NOMO-1 treated with dmso at 0.1 percent for 144 hours (cell line): ENCODE data around the gene INKA2.

Source experiments
- DNase-seq: peaks from one replicate; lab custom pipeline; 2025; ENCODE audit not compliant: unreplicated experiment; lab: John Stamatoyannopoulos, UW

Gene INKA2

GRCh38 chr1:111739194-111739924 lies at the start of gene INKA2:
Gene INKA2 (minus strand): TSS chr1:111739395. CDS start chr1:111739242, 153 bp downstream.
- DNase-seq, result peak; percentile 80

- no peak for DNase-seq
Measured at GRCh38 chr1:111786669-111787207, 47.5 kb upstream of the INKA2 start.

- DNase-seq, result no peak
Measured at GRCh38 chr1:111784273-111784901, 45.2 kb upstream of the INKA2 start.

GRCh38 chr1:111779546-111779945 lies 40.4 kb upstream of the INKA2 start:
- no peak for DNase-seq

DNA sequence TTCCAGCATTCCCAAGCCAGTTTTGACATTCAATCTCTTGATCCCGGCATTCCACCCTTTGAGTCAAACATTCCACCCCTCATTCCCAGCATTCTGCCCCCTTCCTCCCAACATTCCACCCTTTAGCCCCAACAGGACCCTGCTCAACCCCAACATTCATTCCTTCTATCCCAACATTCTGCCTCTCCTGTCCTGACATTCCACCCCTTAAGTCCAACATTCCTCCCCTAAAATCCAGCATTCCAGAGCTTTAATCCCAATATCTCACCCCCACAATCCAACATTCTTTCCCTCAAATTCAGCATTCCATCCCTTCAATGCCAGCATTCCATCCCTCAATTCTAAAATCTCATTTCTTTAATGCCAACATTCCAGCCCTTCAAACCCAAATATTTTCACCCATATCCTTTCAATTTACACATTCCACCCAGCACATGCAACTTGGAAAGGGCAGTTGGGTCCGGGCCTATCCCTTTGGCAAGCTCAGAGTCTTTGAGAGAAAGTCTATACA lies 39.4 kb upstream of the INKA2 start:
- no peak for DNase-seq

DNA sequence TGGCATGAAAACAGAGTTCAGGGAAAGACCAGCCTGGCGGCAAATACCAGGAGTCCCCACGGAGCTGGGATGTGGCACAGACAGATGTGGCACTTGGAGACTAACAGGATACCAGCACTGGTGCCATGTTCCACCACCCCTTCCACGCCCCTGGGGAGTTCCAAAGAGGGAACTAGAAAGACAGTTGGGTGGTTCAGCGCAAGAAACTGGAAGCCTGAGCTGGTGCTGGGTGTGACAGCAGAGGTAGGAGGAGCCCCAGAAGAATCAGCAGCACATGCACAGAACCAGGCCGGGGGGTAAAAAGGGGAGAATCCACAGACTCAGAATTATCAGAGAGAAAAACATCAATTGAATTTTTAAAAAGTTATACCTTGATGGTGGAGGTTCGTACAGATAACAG lies 38.9 kb upstream of the INKA2 start:
- DNase-seq, result no peak

- DNase-seq, result no peak
Measured at GRCh38 chr1:111777301-111777700, 38.1 kb upstream of the INKA2 start.

DNA sequence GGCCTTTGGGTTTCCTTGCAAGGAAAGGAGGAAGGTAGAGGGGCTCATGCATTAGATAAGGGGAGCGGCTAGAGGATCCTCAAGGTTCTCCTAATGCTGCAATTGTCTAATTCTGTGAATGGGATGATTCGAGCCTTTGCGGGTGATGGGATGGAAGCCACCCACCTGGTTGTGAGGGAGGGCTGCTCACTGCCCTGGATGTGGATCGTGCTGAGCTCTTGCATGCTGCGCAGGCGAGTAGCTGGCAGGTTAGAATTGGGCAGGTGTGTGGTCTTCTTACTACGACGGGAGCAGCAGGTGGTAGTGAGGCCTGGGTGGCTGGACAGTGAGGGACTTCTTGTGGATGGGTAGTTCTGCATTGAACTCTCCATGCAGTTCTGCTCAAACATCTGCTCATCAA lies 37.7 kb upstream of the INKA2 start:
- DNase-seq, result no peak

DNA sequence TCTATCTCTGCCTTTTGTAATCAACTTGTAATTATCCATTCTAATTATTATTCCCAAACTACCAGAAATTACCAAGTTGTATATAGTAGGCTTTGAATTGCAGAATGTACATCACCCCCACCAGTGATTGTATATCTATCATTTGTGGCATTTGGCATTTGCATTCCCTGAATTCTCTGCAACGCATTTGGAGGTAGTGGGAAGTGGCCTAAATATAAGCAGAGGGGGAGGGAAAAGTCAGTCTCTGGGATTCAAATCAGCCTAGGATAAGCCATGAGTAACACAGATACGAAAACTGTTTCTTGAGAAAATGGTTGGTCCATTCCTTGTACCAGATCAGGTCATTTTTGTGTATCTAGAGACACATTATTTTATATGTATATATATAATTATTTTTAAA lies 37.2 kb upstream of the INKA2 start:
- DNase-seq, result no peak

DNA sequence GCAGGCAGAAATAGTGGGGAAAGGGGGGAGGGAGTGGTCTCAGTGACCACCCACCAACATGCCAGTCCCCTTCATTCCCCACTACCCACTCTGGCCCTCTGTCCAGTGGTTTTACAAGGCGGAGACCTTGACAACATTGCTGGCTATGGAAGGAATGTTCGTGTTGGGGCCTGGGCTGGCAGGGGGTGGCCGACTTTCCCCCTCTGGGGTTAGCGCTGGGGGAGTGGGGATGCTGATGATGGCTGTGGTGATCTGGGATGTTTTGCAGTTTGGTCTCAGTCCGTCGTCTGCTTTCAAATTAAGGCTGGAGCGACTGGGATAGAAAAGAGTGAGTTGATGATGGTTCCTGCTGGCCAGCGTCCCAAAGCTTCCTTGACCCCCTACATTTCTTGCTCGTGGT lies 36.8 kb upstream of the INKA2 start:
- no peak for DNase-seq

DNA sequence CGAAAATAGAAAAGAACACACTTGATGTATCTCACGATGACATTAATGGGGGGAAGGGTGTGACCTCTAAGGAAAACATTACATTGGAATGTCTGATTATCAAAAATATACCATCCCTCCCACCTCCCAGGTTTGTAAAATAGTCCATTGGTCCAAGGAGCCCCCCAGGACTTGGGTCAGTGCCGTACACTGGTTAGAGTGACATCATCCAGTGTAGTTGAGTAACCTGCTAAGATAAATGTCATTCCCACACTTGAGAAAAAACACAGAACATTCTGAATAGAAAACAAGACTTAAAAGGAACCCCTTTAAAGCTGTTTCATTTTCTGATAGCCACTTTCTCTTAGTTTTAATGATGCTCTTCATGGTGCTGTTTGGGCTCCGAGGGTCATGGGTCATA lies 31.7 kb upstream of the INKA2 start:
- no peak for DNase-seq

DNA sequence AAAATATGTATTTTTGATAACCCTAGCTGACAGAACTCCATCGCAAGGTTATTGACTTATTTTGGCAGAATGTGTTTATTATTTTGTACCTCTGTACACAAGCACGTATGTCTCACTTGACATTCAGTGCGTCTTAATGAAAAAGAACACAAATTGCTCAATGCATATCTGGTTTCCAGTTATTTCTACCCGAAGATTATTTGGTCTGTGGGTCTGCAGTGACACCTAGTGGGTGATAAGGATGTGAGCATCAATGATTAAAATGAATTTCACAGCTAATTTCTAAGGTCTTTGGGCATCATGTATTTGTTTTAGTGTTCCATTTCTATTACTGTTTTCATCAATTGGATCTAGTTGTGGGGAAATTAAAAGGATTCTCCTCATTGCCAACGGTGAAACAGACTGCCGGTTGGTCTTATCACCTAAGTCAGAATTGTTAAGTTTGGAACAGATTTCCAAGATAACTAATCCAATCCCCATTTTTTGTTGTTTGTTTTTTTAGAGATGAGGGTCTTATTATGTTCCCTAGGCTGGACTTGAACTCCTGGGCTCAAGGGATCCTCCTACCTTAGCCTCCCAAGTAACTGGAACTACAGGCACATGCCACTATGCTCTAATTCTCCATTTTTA lies 30.4 kb upstream of the INKA2 start:
- DNase-seq, result peak; percentile 25

- DNase-seq, result no peak
Measured at GRCh38 chr1:111768625-111769024, 29.4 kb upstream of the INKA2 start.

DNA sequence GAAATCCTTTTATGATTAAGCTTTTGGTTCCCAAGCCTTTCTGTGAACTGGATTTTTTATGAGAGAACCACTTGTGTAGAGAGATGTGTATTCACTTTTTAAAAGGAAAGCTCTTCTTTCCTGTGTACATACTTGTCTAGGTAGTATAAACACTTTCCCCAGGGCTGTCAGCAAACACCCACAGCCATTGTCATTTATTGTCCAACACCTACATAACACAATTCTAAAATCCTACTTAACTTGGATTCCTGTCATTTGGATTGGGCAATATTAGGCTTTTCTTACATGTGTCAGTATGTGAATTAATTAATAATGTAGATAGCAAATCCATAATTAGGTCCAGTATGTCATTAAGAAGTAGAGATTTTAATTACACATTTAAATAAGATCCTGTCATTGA lies 28.8 kb upstream of the INKA2 start:
- DNase-seq, result no peak

DNA sequence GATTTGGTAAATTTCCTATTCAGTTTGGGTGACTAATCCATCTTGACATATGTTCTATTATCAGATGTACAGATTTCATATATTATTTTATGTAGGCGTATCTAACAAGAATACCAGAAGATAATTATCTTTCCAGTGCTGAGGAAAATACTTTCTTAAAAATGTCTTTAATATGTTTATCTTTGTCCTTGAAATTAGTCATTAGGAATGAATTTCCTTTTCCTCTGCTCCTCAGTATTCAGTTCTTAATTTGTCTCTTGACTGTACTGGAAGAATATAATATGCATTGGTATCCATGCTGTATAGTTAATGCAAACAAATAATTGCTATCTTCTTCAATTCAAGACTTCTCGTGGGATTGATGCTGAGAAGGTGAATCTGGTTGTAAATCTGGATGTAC lies 23.1 kb upstream of the INKA2 start:
- no peak for DNase-seq

DNA sequence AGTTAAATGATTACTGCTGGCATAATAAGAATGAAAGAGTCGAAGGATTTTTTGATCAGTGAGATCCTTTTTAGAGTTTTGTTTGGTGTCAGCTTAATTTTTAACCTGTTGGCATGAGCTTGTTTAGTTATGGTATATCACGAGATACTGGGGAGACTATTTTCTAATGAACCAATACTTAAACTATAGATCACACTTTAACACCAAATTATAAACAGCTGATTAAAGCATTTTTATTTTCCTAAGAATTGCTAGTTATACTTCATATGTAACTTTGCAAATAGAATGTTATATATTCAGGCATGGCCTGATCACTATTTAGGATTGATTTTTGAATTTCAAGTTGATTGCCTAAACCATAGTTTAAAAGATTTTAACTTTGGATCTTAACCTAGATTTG lies 22.5 kb upstream of the INKA2 start:
- DNase-seq, result no peak

- no peak for DNase-seq
Measured at GRCh38 chr1:111758373-111758772, 19.2 kb upstream of the INKA2 start.

DNA sequence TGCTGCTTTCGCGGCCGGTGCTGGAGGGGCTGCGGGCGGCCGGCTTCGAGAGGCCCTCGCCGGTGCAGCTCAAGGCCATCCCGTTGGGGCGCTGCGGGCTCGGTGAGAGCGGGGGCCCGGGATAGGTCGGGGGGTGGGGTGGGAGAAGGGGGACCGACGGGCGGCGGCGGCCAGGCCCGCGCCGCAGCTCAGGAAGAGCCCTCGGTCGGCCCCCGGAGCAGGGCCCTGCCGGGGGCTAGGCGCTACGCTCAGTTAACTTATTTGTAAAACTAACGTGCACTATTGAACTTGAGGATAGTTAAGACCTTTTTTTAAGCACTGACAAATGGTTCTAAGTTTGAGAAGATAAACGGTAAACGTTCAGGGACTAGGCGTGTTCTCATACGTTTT lies 16.9 kb upstream of the INKA2 start:
- no peak for DNase-seq

DNA sequence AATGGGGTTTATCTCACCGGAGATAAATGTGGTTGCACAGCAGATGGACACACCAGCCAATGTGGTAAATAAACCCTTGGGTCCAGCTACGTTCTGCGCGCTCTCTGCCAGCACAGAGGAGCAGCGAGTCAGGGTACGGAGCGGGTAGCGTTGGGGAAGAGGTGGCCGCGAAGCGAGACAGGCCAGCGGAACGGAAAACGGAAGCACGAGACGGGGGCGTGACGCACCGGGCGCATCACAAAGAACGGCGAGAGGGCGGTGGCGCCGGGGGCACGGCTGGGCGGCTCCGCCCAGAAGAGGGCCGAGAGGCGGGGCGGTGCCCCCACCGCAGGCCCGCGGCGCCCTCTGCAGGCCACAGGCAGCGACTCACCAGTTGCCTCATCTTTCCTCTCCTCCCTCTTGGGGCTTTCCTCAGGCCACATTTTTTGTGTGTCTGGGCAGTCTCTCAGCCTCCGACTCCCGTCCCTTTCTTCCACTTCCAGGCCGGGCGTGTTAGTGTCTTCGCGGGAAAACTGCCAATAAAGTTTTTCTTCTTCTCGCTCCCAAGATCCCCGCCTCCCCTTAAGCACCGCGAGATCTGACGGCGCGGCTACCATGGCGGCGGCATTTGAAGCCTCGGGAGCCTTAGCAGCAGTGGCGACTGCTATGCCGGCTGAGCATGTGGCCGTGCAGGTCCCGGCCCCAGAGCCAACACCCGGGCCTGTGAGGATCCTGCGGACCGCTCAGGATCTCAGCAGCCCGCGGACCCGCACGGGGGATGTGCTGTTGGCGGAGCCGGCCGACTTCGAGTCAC lies 16.3 kb upstream of the INKA2 start, which contains the start of gene DDX20:
TSS of gene DDX20 (plus strand) at position 571 of the 793 bp plus-strand sequence. CDS start at position 595, 24 bp downstream.
- DNase-seq, result peak; percentile 96

DNA sequence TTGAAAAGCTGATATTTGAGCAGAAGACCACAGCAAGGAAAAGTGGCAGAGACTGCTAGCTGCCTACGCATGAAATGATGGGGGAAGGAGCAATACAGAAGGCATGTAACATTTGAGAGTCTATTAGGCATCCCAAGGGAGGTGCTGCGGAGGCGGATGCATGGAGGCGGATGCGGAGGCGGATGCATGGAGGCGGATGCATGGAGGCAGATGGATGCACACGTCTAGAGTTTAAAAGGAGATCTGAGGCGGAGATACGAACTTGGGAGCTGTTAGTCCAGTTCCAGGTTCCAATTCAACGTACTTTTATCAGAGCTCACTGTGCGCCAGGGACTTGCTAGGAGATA lies 15.8 kb upstream of the INKA2 start:
- no peak for DNase-seq

DNA sequence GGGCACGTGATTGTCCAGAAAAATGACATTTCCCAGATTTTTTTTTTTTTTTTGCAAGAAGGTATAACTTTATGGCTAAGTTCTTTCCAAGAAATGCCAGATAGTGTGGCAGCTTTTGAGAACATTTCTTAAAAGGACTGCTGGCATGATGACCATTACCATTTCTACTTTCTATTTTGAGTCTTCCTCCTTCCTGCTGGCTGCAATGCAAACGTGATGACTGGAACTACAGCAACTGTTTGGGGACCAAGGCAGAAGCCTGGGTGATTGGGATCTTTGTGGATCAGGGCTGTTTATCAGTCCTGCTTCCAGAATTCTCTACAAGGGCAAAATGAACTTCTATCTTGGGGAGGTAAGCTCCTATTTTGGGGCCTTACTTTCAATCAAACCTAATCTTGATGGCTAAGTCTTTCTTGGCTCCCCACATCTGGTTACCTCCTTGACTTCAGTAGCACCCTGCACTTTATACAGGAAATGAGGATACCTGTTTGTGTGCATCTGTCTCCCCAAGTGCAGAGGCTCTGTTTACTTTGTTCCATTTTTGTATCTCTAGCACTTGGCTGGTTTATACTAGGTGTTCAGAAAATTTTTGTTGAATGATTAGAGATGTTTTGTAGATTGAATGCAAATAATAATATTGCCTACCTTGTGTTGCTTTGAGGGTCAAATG lies 12.8 kb upstream of the INKA2 start:
- DNase-seq, result no peak
